HG03439 (cell line): ENCODE data around the gene DZIP1L.
"Not testable (repeated sequence)": the region's sequence is repeated elsewhere in the genome, so short reads cannot be mapped to it uniquely, and the experiment has no call there.

Source experiments
- ATAC-seq: cut with Tn5 transposase; IDR thresholded peaks from one replicate; pipeline ENCODE4 v1.9.1; 2021; ENCODE audit warnings: mild to moderate bottlenecking, moderate library complexity; ENCODE audit not compliant: unreplicated experiment

The DZIP1L gene

DNA sequence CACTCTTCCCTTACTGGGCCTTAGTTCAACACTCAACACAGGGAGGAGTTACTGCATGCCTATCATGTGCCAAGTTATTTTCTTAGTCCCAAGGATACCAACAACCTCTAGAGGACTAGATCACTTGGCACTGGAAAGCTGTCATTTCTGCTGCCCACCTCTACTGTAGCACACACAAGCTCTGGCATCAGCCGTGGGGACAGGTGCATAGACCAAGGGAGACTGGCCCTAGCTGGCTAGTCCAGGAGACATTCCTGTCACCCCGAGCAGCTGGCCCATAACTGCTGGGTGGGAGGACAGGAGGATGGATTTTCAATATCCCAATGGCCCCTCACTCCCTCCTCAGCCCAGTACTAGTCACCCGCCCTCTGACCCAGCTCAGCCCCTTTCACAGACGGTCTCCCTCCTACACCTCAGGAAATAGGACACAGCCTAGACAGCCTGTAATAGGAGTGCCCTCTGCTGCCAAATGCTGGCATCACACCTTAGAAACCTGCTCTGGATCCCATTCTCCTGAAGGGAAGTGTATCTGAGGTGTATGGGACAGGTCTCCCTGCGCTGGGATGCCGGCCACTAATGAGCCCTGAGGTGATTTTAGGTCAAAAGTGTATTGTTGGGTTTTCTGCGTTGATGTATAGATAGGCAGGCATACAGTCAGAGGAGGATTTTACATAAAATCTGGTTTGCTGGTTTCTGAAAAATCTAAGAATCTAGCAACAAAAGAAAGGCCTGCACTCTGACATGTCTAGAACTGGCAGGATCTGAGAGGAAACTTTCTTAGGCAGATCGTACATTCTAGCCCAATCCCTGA is 3.4 kb upstream of the DZIP1L start:
- peak; percentile 67 for ATAC-seq

DNA sequence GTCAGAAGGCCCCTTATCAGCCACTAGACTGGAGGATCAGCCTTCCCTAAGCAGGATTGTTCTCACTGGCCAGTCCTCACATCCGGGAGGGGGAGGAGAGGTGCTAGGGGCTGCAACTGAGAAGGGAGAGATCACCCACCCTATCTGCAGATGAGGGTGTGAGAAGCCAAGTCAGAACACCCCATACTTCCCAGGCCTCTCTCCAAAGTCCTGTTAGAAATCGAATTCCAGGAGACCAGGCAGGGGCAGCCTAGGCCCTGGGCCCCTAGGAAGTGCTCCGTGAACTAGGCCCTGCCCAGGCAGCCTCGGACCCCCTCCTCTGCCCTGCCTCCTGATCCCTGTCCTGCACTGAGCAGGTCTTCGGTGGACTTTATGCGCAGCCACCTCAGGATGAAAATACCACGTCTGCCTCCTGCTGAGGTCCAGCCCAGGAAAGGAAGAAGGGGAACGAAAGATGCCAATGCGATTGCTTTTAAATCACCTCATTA is 933 bp downstream of the DZIP1L start:
- ATAC-seq: no peak

DNA sequence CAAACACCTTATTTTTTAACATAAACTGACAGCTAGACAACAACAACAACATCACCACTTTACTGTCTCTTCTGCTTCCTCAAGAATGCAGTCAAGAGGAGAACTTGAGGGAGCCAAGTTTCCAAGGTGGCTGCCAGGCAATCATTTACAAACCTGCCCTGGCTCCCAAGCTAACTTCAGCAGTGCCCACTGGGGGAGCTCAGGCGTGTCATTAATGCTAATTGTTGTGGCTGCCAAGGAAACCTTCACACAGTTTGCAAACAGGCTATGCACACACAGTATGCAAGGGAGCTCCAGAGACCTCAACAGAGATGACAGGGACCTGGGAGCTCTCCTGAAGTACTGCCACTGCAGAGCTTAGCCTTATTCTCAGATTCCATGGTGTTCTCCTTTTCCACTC is 2.1 kb downstream of the DZIP1L start:
- ATAC-seq: no peak

GRCh38 chr3:138112362-138112761 is 3.0 kb downstream of the DZIP1L start:
- no peak for ATAC-seq

- no peak for ATAC-seq
These were observed 9.8 kb downstream of the DZIP1L start for GRCh38 chr3:138105598-138105997.

GRCh38 chr3:138103466-138103865 is 11.9 kb downstream of the DZIP1L start:
- no peak for ATAC-seq

DNA sequence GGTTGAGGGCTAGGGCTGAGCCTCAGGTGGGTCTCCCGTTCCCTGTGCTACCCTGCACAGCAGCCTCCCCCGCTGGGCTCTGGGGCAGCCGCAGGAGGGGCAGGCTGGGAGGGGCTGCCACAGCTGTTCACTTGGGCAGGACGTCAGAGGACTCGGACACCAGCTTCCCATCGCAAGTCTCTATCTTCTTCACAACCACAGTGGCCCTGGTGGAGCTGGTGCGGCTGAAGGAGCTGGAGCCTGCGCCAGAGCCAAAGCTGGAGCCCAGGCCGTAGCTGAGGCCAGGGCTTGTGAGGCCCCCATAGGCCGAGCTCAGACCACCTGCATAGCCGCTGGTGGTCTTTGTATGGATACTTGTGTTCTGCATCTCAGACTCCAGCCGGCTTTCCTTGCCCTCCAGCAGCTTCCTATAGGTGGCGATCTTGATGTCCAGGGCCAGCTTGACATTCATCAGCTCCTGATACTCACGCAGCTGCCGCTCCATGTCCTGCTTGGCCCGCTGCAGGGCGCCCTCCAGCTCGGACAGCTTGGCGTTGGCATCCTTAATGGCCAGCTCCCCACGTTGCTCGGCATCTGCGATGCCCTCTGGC is 14.0 kb downstream of the DZIP1L start:
- ATAC-seq: not testable (repeated sequence)

- ATAC-seq: no peak
These were observed 16.0 kb downstream of the DZIP1L start for GRCh38 chr3:138099417-138099816.

GRCh38 chr3:138097192-138098172 is 17.9 kb downstream of the DZIP1L start:
- ATAC-seq: no peak

DNA sequence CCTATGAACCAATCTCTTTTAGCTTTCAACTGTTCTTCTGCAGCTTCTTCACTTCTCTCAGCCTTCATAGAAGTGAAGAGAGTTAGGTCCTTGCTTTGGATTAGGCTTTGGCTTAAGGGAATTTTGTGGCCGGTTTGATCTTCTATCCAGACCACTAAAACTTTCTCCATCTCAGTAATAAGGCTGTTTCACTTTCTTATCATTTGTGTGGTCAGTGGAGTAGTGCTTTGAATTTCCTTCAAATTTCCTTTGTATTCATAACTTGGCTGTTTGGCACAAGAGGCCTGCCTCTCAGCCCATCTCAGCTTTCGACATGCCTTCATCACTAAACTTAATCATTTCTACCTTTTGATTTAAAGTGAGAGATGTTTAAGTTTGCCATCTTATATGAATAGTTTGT is 21.7 kb downstream of the DZIP1L start:
- ATAC-seq: no peak

DNA sequence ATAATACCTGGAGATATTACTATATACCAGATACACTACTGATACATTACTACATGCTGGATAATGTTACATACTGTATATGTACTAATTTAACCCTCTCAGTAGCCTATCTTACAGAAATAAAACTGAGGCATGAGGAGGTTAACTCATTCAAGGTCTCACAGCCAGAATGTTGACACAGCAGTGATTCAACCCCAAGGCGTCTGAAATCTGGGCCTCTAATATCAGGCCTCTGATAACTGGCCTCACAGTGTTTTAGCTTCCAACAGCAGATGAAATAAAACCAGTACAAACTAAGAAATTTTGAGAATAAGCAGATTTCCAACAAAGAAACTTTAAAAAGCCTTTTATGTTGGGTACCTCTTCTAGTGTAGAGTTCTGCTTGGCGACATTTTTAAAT is 23.4 kb downstream of the DZIP1L start:
- ATAC-seq: no peak

GRCh38 chr3:138089091-138089490 is 26.3 kb downstream of the DZIP1L start:
- no peak for ATAC-seq

- not testable (repeated sequence) for ATAC-seq
These were observed 29.7 kb downstream of the DZIP1L start for GRCh38 chr3:138085745-138086144.

DNA sequence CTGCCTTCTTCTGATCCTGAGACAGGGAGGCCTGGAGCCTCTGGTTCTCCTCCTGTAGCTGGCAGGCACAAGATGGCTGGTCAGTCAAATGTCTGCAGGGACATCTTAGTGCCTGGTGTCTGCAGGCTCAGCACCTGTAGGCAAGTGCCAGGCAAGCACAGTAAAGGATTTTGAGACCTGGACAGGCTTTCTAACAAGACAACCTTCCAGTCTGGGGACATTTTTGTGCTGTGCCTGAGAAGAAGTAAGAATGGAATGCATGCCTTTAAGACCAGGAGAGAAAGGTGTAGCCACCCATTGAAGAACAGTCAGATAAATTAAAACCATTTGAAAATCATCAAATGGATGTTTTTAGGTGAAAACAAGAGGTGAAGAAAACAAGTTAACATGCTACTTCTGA is 31.2 kb downstream of the DZIP1L start:
- no peak for ATAC-seq

DNA sequence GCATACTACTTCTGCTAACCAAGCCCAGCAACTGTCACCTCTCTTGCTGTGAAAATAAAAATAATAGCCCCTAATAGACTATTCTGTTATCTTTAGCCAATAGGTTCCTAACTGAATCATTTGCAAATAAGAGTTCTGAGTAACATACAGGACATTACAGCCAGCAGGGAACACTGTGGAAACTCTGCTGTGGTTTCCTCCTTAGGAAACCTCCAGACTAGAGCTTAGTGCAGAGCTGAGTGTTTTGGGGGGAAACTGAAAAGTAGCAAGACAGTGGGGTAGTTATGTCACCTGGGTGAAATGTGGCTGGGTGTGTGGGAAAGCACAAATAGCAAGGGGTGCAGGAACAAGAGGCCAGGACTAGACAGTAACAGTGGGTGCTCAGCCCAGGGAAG is 32.4 kb downstream of the DZIP1L start:
- ATAC-seq: no peak

DNA sequence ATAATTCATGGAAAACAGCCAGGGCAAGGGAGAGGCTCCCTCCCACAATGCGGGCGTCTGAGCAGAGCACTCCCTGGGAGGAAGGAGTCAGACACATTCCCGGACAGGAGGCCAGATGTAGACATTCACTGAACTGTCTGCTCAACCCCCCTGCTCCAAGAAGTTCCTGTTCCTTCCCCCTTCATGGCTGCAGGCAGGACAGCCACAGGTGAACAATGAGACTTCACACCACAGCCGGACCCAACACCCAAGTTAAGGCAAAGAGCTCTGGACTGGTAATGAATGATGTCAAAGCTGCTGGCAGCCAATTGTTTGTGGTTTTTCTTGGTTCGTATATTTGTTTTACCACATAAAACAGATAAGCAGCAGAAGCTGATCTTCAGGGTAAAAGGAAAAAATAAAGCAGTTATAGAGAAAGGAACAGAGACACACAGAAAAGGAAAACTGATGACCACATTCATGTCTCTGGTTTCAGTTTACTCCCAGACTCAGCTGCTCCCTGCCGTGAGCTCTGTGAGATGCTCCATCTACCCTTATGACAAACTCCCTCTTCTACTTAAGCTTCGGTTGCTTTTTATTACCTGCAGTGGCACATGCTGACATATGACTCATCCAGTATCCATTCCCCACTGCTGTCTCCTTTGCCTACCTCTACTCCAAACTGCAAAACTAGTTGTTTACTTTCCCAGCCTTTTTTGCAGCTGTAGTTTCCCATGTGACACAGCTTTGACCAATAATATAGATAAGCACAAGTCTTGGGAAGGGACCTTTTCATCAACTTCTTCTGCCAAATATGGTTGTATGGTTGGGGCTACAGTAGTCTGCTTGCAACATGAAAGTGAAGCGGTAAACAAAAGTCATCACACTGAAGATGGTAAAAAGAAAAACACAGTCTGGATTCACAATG is 33.1 kb downstream of the DZIP1L start:
- no peak for ATAC-seq

DNA sequence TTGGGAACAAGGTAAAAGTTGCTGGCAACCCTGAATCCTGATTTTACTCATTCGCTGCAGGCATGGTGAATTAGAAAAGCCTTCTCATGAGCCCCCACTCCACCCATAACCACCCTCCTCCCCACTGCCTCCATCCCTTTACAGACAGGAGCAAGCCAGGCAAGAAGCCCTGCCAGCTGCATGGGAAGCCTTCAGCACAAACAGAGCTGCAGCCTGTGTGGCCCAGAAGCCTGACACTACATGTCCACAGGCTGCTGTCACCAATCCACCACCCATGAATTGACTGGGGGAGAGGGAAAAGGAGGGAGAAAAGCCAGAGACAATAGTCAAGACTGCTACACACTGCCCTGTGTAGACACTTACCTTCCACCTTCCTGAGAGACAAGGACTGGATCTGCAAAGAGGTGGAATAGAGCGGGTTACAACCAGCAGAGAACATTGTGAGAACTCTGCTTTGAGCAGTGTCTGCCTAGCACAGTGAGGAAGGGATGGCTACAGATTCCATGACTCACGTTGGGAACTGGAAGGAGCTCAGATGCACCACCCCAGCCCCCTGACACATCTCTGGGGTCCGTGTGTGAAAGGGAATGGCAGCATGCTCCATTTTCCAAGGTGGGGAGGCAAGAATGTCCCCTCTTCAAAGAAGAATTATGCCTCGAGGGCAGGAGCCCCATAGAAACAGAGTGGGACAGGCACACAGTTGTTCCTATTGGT is 33.9 kb downstream of the DZIP1L start:
- no peak for ATAC-seq

DNA sequence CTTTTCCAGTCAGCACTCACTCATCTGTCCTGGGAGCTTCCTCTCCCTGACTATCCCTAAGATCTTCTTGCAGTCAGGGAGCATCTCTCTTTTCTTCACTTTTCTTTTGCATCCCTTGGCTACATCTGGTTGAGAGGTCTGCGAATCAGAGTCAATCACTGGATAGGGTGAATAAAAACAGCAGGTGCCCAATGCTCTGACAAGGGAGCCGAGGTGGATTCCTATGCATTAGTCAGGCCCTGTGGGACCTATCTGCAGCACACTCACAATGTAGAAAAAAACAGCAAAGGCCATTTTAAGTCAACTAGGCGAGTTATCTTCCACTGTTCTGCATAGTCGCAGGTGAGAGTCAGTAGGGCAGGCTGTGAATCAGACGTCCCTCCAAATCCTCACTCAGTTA is 35.5 kb downstream of the DZIP1L start:
- no peak for ATAC-seq

GRCh38 chr3:138078901-138079344 is 36.5 kb downstream of the DZIP1L start:
- no peak for ATAC-seq

DNA sequence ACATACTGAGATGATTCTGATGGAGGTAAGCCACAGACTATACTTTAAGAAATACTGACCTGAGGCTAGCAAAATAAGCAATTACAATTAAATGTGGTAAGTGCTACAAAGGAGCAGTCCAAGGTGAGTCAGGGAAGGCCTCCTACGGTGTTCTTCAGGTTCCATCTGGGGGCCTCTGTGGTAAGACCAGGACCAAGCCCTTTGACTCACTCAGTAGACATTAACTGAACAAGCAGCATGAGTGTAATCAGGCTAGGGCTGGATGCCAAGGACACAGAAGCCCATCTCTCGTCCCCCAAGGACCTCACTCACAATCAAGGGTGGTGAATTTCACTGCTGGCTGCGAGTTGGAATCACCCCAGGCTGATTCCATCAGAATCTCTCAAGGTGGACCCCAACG is 37.3 kb downstream of the DZIP1L start:
- no peak for ATAC-seq
